GM21619 (cell line): ENCODE data around the gene LTA4H.

Source experiments
- ATAC-seq: cut with Tn5 transposase; IDR thresholded peaks from one replicate; pipeline ENCODE4 v1.9.1; 2021; ENCODE audit not compliant: unreplicated experiment

Gene LTA4H

GRCh38 chr12:95966287-95966870, 69.0 kb downstream of the LTA4H start:
- no peak for ATAC-seq

GRCh38 chr12:95963096-95963495, 72.3 kb downstream of the LTA4H start:
- ATAC-seq = no peak

DNA sequence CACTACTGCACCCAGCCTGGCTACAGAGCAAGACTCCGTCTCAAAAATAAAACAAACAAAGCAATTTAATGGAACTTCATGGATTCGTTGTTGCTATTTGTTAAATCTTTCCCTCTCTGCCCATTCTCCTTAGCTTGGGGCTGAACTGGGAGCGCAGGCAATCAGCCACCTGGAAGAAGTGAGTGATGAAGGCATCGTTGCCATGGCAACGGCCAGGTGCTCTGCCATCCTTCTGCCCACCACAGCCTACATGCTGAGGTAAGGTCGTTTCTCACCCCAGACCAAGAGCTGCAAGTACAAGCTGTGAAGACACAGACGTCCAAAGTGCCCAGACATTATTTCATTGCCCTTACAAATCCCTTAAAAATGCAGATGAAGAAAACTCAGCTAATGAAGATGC, 73.2 kb downstream of the LTA4H start:
- no peak for ATAC-seq

DNA sequence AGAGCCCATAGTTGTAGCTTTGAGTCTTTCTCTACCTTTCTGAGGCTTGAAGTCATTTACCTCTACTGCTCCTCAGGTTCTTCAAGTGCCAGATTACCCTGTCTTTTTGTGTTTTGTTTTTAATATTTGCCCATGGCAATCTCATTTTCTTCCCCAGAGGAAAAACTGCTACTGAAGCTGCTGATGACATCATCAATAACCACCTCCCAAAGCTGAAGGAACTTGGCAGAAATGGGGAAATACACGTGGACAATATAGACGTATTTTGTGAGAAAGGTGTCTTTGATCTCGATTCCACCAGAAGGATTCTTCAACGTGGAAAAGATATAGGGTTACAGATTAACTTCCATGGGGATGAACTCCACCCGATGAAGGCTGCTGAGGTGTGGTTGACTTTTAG, 75.1 kb downstream of the LTA4H start:
- ATAC-seq = no peak

GRCh38 chr12:95959107-95959506, 76.3 kb downstream of the LTA4H start:
- ATAC-seq = no peak

GRCh38 chr12:95956557-95957145, 78.7 kb downstream of the LTA4H start:
- no peak for ATAC-seq

GRCh38 chr12:95955549-95956159, 79.7 kb downstream of the LTA4H start:
- no peak for ATAC-seq

- no peak for ATAC-seq
Measured at GRCh38 chr12:95953000-95953399, 82.4 kb downstream of the LTA4H start.

DNA sequence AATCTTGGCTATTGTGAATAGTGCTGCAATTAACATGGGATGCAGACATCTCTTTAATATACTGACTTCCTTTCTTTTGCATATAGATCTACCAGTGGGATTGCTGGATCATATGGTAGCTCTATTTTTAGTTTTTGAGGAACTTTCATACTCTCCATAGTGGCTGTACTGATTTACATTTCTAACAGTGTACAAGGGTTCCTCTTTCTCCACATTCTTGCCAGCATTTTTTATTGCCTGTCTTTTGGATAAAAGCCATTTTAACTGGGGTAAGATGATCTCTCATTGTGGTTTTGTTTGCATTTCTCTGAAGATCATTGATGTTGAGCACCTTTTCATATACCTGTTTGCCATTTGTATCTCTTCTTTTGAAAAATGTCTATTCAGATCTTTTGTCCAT, 83.9 kb downstream of the LTA4H start:
- ATAC-seq = no peak
